Uterus (tissue), 4 donors: ENCODE data around the gene SLC35F5. TPM values are rescaled to one million over a fixed set of nuclear protein-coding genes. Genes with fewer than 3 reads are reported as not detected.
A peak's percentile ranks its signal among the peaks of the same experiment; 100 is the strongest.

Source experiments
- DNase-seq, 2 donors: peaks; one replicate each; pipeline ENCODE4 v3.0.0-alpha.2; 2019 to 2020
- H3K27ac ChIP-seq, 2 donors: fragments of 200-600 bp; sonication (generic); 1 replicate in 1 of 2; 2 replicates in 1 of 2; pipeline ENCODE4 v1.5.1; 2016 to 2018
- H3K27me3 ChIP-seq, 2 donors: fragments of 200-600 bp; sonication (generic); one replicate each; pipeline ENCODE4 v1.5.1; 2018 to 2019; ENCODE audit warnings: control low read depth in 1 of 2
- H3K36me3 ChIP-seq, 2 donors: fragments of 200-600 bp; sonication (generic); one replicate each; pipeline ENCODE4 v1.5.1; 2019; ENCODE audit warnings: control low read depth in 1 of 2
- H3K4me1 ChIP-seq, 2 donors: fragments of 200-600 bp; sonication (generic); one replicate each; pipeline ENCODE4 v1.5.1; 2018 to 2019; ENCODE audit warnings: control low read depth in 1 of 2
- H3K4me3 ChIP-seq, 2 donors: fragments of 200-600 bp; sonication (generic); 1 replicate in 1 of 2; 2 replicates in 1 of 2; pipeline ENCODE4 v1.5.1; 2018 to 2019; ENCODE audit warnings: mild to moderate bottlenecking in 1 of 2
- H3K9me3 ChIP-seq, 2 donors: fragments of 200-600 bp; sonication (generic); one replicate each; pipeline ENCODE4 v1.5.1; 2019; ENCODE audit warnings: control low read depth in 1 of 2
- CTCF ChIP-seq, 4 experiments: fragments of 200-600 bp in 2 of 4; fragments of 450-650 bp in 2 of 4; sonication (generic) in 2 of 4; IDR thresholded peaks; one replicate each; pipeline ENCODE4 v1.5.1; 2016 to 2019; ENCODE audit warnings: antibody characterized with exemption in 4 of 4, mild to moderate bottlenecking in 2 of 4, moderate library complexity in 1 of 4
- POLR2A ChIP-seq, 2 donors: fragments of 450-650 bp; IDR thresholded peaks; one replicate each; pipeline ENCODE4 v1.6.1; 2016; ENCODE audit warnings: antibody characterized with exemption in 2 of 2, mild to moderate bottlenecking in 1 of 2, moderate library complexity in 1 of 2
- intact Hi-C: fragments of 100-400 bp; cut with DNase I; formaldehyde crosslinking; loops from one replicate; pipeline ENCODE4 v1.15.1; 2023; ENCODE audit warnings: low total_unique reads
- total RNA-seq, 4 donors: library from RNA; depleted of rRNA in 3 of 4; stranded (reverse); fragments of >200 nt in 3 of 4; gene quantifications; one replicate each; pipeline versions ENCODE4 v1.1.0 to v1.2.4, GENCODE V29; 2014 to 2023
- donor health status: DM: yes; HTN: yes; CAD: no.

Gene SLC35F5
- total RNA-seq, 4 donors from 2014 or later, result 66.6 to 202 (median 139) TPM

- no peak for DNase-seq
- Histone ChIP-seq H3K9me3 (no peaks in the 10 kb centered on the region), H3K27ac (peak overlapping the region; percentile 88 to 92), H3K4me1 (no peaks in the 10 kb centered on the region), H3K4me3 (peak overlapping the region; percentile 85 to 87), H3K36me3 (no peaks in the 10 kb centered on the region), H3K27me3 (no peaks in the 10 kb centered on the region)
- intact Hi-C loops, result no loop called here
- TF ChIP-seq POLR2A (IDR thresholded peaks at IDR 0.05), result no peak
- TF ChIP-seq CTCF (IDR thresholded peaks at IDR 0.05), result no peak
These were observed 1.2 kb downstream of the SLC35F5 start for GRCh38 chr2:113755035-113755834.

GRCh38 chr2:113754160-113754559 is 2.3 kb downstream of the SLC35F5 start:
- TF ChIP-seq POLR2A (IDR thresholded peaks at IDR 0.05), result no peak
- TF ChIP-seq CTCF (IDR thresholded peaks at IDR 0.05), result no peak

GRCh38 chr2:113750385-113750784 is 6.1 kb downstream of the SLC35F5 start:
- no peak overlapping the region for H3K4me3 ChIP-seq
- H3K27me3 ChIP-seq, result no peaks in the 10 kb centered on the region
- no peaks in the 10 kb centered on the region for H3K36me3 ChIP-seq
- no peaks in the 10 kb centered on the region for H3K4me1 ChIP-seq
- TF ChIP-seq CTCF (IDR thresholded peaks at IDR 0.05), result no peak
- no peak for TF ChIP-seq POLR2A (IDR thresholded peaks at IDR 0.05)
- H3K27ac ChIP-seq, result no peak overlapping the region
- intact Hi-C loops, result no loop called here
- DNase-seq, result no peak
- no peaks in the 10 kb centered on the region for H3K9me3 ChIP-seq

More at GRCh38 chr2:113754160-113754559, 2.3 kb downstream of the SLC35F5 start:
- intact Hi-C loops, result no loop called here
- H3K9me3 ChIP-seq, result no peaks in the 10 kb centered on the region
- H3K4me1 ChIP-seq, result no peaks in the 10 kb centered on the region
- no peak overlapping the region for H3K4me3 ChIP-seq
- H3K36me3 ChIP-seq, result no peaks in the 10 kb centered on the region
- H3K27ac ChIP-seq, result no peak overlapping the region
- no peaks in the 10 kb centered on the region for H3K27me3 ChIP-seq
- DNase-seq, result no peak

- Histone ChIP-seq H3K4me3 (no peak overlapping the region), H3K9me3 (no peaks in the 10 kb centered on the region), H3K27me3 (no peaks in the 10 kb centered on the region), H3K27ac (no peak overlapping the region), H3K36me3 (no peaks in the 10 kb centered on the region), H3K4me1 (no peaks in the 10 kb centered on the region)
- TF ChIP-seq POLR2A (IDR thresholded peaks at IDR 0.05) (no peak), CTCF (IDR thresholded peaks at IDR 0.05) (no peak)
- no peak for DNase-seq
- intact Hi-C loops, result no loop called here
These were observed 15.4 kb downstream of the SLC35F5 start for GRCh38 chr2:113741091-113741490.

- Histone ChIP-seq H3K4me3 (no peak overlapping the region), H3K36me3 (no peaks in the 10 kb centered on the region), H3K27ac (no peak overlapping the region), H3K9me3 (no peaks in the 10 kb centered on the region), H3K4me1 (no peaks in the 10 kb centered on the region), H3K27me3 (no peaks in the 10 kb centered on the region)
- no peak for DNase-seq
- no peak for TF ChIP-seq CTCF (IDR thresholded peaks at IDR 0.05)
- TF ChIP-seq POLR2A (IDR thresholded peaks at IDR 0.05), result no peak
- intact Hi-C loops, result no loop called here
These were observed 16.6 kb downstream of the SLC35F5 start for GRCh38 chr2:113739849-113740248.
